HFFc6 (cell line): ENCODE measurements around the gene OSBPL5. TPM values are rescaled to one million over a fixed set of nuclear protein-coding genes. Genes with fewer than 3 reads are reported as not detected.

Experiments
- DNase-seq: peaks from one replicate; pipeline ENCODE4 v3.0.0-alpha.2; 2018
- H3K27ac Mint-ChIP-seq: 2 replicates; pipeline ENCODE4 v1.8.0; 2020; ENCODE audit warnings: mild to moderate bottlenecking, mixed read lengths
- H3K27me3 Mint-ChIP-seq: 2 replicates; pipeline ENCODE4 v1.8.0; 2021; ENCODE audit warnings: mild to moderate bottlenecking, moderate library complexity, mixed read lengths; ENCODE audit not compliant: insufficient read depth
- H3K36me3 Mint-ChIP-seq: 2 replicates; pipeline ENCODE4 v1.8.0; 2021; ENCODE audit warnings: low read depth, mixed read lengths
- H3K4me1 Mint-ChIP-seq: 2 replicates; pipeline ENCODE4 v1.8.0; 2020; ENCODE audit warnings: low read depth, mixed read lengths
- H3K4me3 Mint-ChIP-seq: 2 replicates; pipeline ENCODE4 v1.8.0; 2020; ENCODE audit warnings: mild to moderate bottlenecking, moderate library complexity, mixed read lengths
- H3K9me3 Mint-ChIP-seq: 2 replicates; pipeline ENCODE4 v1.8.0; 2020; ENCODE audit warnings: mild to moderate bottlenecking, mixed read lengths
- CTCF ChIP-seq: fragments of 200-600 bp; sonication (generic); IDR thresholded peaks from 2 replicates; pipeline ENCODE4 v1.5.0; 2021; ENCODE audit warnings: antibody characterized with exemption, mild to moderate bottlenecking
- total RNA-seq, 6 experiments: library from RNA; stranded (reverse); fragmentation: NEBNext Ultra II Directional; extraction: Animal tissue kit (Norgen Biotek cat#: 25700); gene quantifications; 2 replicates in 1 of 6; 3 replicates in 5 of 6; pipeline ENCODE4 v1.2.3, GENCODE V29; 2021

The OSBPL5 gene
- total RNA-seq, 6 experiments from 2014 or later = 32.6 to 42.6 (median 36.7) TPM

GRCh38 chr11:3192511-3193372, 27.6 kb upstream of the OSBPL5 start:
- no peak overlapping the region for H3K4me3 Mint-ChIP-seq
- peaks cover 25% of the 10 kb centered on the region for H3K27me3 Mint-ChIP-seq
- no peak overlapping the region for H3K27ac Mint-ChIP-seq
- H3K9me3 Mint-ChIP-seq = no peaks in the 10 kb centered on the region
- no peak for TF ChIP-seq CTCF
- H3K4me1 Mint-ChIP-seq = no peaks in the 10 kb centered on the region
- no peaks in the 10 kb centered on the region; the same call in 1 of the 2 replicates for H3K36me3 Mint-ChIP-seq
- no peak for DNase-seq

GRCh38 chr11:3191586-3192324, 26.6 kb upstream of the OSBPL5 start:
- H3K27me3 Mint-ChIP-seq = peaks cover 32% of the 10 kb centered on the region

GRCh38 chr11:3190600-3190999, 25.5 kb upstream of the OSBPL5 start:
- Mint-ChIP-seq H3K4me1 (no peaks in the 10 kb centered on the region), H3K27me3 (peaks cover 36% of the 10 kb centered on the region), H3K9me3 (no peaks in the 10 kb centered on the region), H3K4me3 (no peak overlapping the region), H3K27ac (no peak overlapping the region), H3K36me3 (no peaks in the 10 kb centered on the region; the same call in 1 of the 2 replicates)
- DNase-seq = no peak
- TF ChIP-seq CTCF = no peak

More at GRCh38 chr11:3191586-3192324, 26.6 kb upstream of the OSBPL5 start:
- Mint-ChIP-seq H3K9me3 (no peaks in the 10 kb centered on the region), H3K27ac (no peak overlapping the region), H3K4me3 (no peak overlapping the region), H3K4me1 (no peaks in the 10 kb centered on the region), H3K36me3 (no peaks in the 10 kb centered on the region; the same call in 1 of the 2 replicates)
- DNase-seq = no peak
- TF ChIP-seq CTCF = no peak

- Mint-ChIP-seq H3K4me1 (no peaks in the 10 kb centered on the region), H3K9me3 (no peaks in the 10 kb centered on the region), H3K36me3 (no peaks in the 10 kb centered on the region; the same call in 1 of the 2 replicates), H3K27me3 (peaks cover 37% of the 10 kb centered on the region), H3K4me3 (no peak overlapping the region), H3K27ac (no peak overlapping the region)
- no peak for DNase-seq
- no peak for TF ChIP-seq CTCF
These were observed 24.9 kb upstream of the OSBPL5 start for GRCh38 chr11:3189886-3190583.

GRCh38 chr11:3189196-3189843, 24.2 kb upstream of the OSBPL5 start:
- Mint-ChIP-seq H3K9me3 (no peaks in the 10 kb centered on the region), H3K4me3 (no peak overlapping the region), H3K4me1 (no peaks in the 10 kb centered on the region), H3K27ac (no peak overlapping the region), H3K36me3 (no peaks in the 10 kb centered on the region; the same call in 1 of the 2 replicates), H3K27me3 (peaks cover 42% of the 10 kb centered on the region)
- no peak for DNase-seq
- TF ChIP-seq CTCF = no peak
